ENCODE results near the gene CEP295NL. TPM values are rescaled to one million over a fixed set of nuclear protein-coding genes. Genes with fewer than 3 reads are reported as not detected.

Gene CEP295NL
- total RNA-seq, 1 experiment from 2014 or later = 0.66 TPM

- no peak overlapping the region for H3K4me2 ChIP-seq (ENCODE audit: insufficient read depth, insufficient read length, low read length)
- H2BK12ac ChIP-seq (ENCODE audit: insufficient read length, low read depth, low read length) = no peak overlapping the region
- H3K27ac ChIP-seq (ENCODE audit: insufficient read length, low read depth, low read length) = no peak overlapping the region
- H3K9ac ChIP-seq (ENCODE audit: extremely low read depth, insufficient read length, low read length) = no peak overlapping the region
- no peak overlapping the region for H2BK120ac ChIP-seq (ENCODE audit: low read depth, low read length, poor library complexity, severe bottlenecking)
- H4K8ac ChIP-seq (replicated peaks; ENCODE audit: insufficient read length, low read depth, low read length) = no peak overlapping the region
- H3K27me3 ChIP-seq (ENCODE audit: insufficient read depth, low read length) = no peaks in the 10 kb centered on the region
- peaks cover 22% of the 10 kb centered on the region for H3K27me3 Mint-ChIP-seq (ENCODE audit: low read depth)
- H4K20me1 ChIP-seq (ENCODE audit: control insufficient read depth, insufficient read depth, insufficient read length) = no peaks in the 10 kb centered on the region
- no peak for DNase-seq
- H3K36me3 Mint-ChIP-seq (ENCODE audit: insufficient read depth in 1 of 3, low read depth in 3 of 3) = peaks cover 4 to 17% (median 7%) of the 10 kb centered on the region in 3 experiments; a peak in 6 of 7 replicates
- no peak overlapping the region for H2AK5ac ChIP-seq (ENCODE audit: insufficient read length, low read length)
- no CpG with 5 or more reads among the region's 8 CpGs for WGBS (ENCODE audit: extremely low coverage, insufficient read length, low lambda C conversion rate)
- no peak overlapping the region for H2BK5ac ChIP-seq (ENCODE audit: insufficient read length, low read length)
- no peak overlapping the region for H3T11ph ChIP-seq (ENCODE audit: low read length)
- H3K23ac ChIP-seq (ENCODE audit: insufficient read length, low read depth, low read length) = no peak overlapping the region
- no peak overlapping the region for H3K4me3 Mint-ChIP-seq
- no peaks in the 10 kb centered on the region for H3K23me2 ChIP-seq (ENCODE audit: insufficient read length, low read depth, low read length, poor library complexity, severe bottlenecking)
- no peaks in the 10 kb centered on the region for H3K79me1 ChIP-seq (ENCODE audit: insufficient read depth, low read depth, low read length, poor library complexity, severe bottlenecking)
- peaks cover 0 to 6% of the 10 kb centered on the region in 2 experiments; a peak in 2 of 4 replicates for H3K4me1 Mint-ChIP-seq
- H3K4ac ChIP-seq (ENCODE audit: low read depth, low read length) = no peak overlapping the region
- no peak for TF ChIP-seq CTCF (conservative IDR thresholded peaks at IDR 0.05)
- peaks cover 10% of the 10 kb centered on the region for H3K9me3 ChIP-seq (ENCODE audit: control insufficient read depth, low read depth, low read length)
- H2BK20ac ChIP-seq (ENCODE audit: low read depth, low read length, poor library complexity, severe bottlenecking) = no peak overlapping the region
- no peaks in the 10 kb centered on the region for H3K4me1 ChIP-seq (ENCODE audit: insufficient read depth, low read length)
- no peak overlapping the region for H4K91ac ChIP-seq (ENCODE audit: insufficient read length, low read depth, low read length)
- H3K79me2 ChIP-seq (ENCODE audit: insufficient read depth, low read length) = no peaks in the 10 kb centered on the region
- H3K9me3 Mint-ChIP-seq = peaks cover 17 to 20% of the 10 kb centered on the region in 2 experiments
- no peak overlapping the region for H3K27ac Mint-ChIP-seq
- no peak overlapping the region for H2AFZ ChIP-seq (ENCODE audit: low read length)
- no peak overlapping the region for H3K14ac ChIP-seq (ENCODE audit: insufficient read depth, low read length)
- H4K5ac ChIP-seq (ENCODE audit: insufficient read length, low read depth, low read length) = no peak overlapping the region
- H3K56ac ChIP-seq (ENCODE audit: insufficient read length, low read depth, low read length) = no peak overlapping the region
- no peak overlapping the region for H3K18ac ChIP-seq (ENCODE audit: insufficient read length, low read depth, low read length)
- H2BK15ac ChIP-seq (ENCODE audit: low read depth, low read length) = no peak overlapping the region
Measured at GRCh38 chr17:78946631-78947030, 43.6 kb upstream of the CEP295NL start.

Measured in H9 (cell line).